RWPE2 (cell line): ENCODE data around the gene VENTX.

Experiments used
- ATAC-seq: fragments of 200-7000 bp; cut with Tn5 transposase; 3 replicates; pipeline ENCODE4 v1.9.1; 2021; ENCODE audit warnings: low read depth
- DNase-seq: peaks from one replicate; pipeline ENCODE4 v3.0.0-alpha.2; 2020; ENCODE audit warnings: low spot score
- H3K27ac ChIP-seq: fragments of 450-650 bp; 2 replicates; pipeline ENCODE4 v1.5.1; 2017; ENCODE audit warnings: mild to moderate bottlenecking; ENCODE audit not compliant: poor library complexity, severe bottlenecking
- H3K27me3 ChIP-seq: fragments of 250-450 bp; sonication (Bioruptor Pico); 2 replicates; pipeline ENCODE4 v1.5.1; 2021; ENCODE audit warnings: mild to moderate bottlenecking, moderate library complexity; ENCODE audit not compliant: insufficient read depth, poor library complexity, severe bottlenecking
- H3K36me3 ChIP-seq: fragments of 250-450 bp; sonication (Bioruptor Pico); 2 replicates; pipeline ENCODE4 v1.5.1; 2020; ENCODE audit warnings: low read depth, mild to moderate bottlenecking, moderate library complexity
- H3K4me1 ChIP-seq: fragments of 250-450 bp; sonication (Bioruptor Pico); 2 replicates; pipeline ENCODE4 v1.5.1; 2021; ENCODE audit warnings: mild to moderate bottlenecking, moderate library complexity; ENCODE audit not compliant: insufficient read depth, poor library complexity, severe bottlenecking
- H3K4me3 ChIP-seq: fragments of 250-450 bp; sonication (Bioruptor Pico); 2 replicates; pipeline ENCODE4 v1.5.1; 2021; ENCODE audit warnings: mild to moderate bottlenecking, moderate library complexity; ENCODE audit not compliant: severe bottlenecking
- H3K9me3 ChIP-seq: fragments of 250-450 bp; sonication (Bioruptor Pico); 2 replicates; pipeline ENCODE4 v1.5.1; 2021; ENCODE audit warnings: mild to moderate bottlenecking, moderate library complexity; ENCODE audit not compliant: severe bottlenecking
- CTCF ChIP-seq: fragments of 450-650 bp; IDR thresholded peaks from one replicate; pipeline ENCODE4 v1.5.1; 2017; ENCODE audit warnings: mild to moderate bottlenecking, moderate library complexity; ENCODE audit not compliant: poor library complexity, severe bottlenecking

VENTX gene

GRCh38 chr10:133204226-133205015 lies 33.2 kb upstream of the VENTX start:
- Histone ChIP-seq H3K4me1 (no peaks in the 10 kb centered on the region), H3K9me3 (no peaks in the 10 kb centered on the region), H3K27ac (no peak overlapping the region), H3K36me3 (no peaks in the 10 kb centered on the region), H3K4me3 (no peak overlapping the region), H3K27me3 (no peaks in the 10 kb centered on the region)
- TF ChIP-seq CTCF = no peak
- ATAC-seq = no peak
- DNase-seq = no peak

DNA sequence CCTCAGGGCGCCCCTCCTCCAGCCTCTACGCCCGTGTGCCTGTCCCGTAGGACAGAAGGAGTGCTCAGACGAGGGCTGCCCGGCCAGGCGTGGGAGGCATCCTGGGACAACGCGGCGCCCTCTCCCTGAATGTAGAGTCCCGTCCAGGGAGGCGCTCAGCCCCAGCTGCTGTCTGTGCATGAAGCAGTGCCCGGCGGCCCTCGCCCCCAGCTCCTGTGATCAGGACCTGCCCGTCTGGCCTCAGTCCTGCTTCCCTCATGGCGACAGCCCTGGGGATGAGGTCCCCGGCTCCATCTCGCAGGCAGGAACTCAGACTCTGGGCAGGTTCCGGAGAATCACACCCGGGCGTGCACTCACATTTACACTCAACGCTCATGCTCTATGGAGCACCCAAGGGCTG lies 32.5 kb upstream of the VENTX start:
- no peaks in the 10 kb centered on the region for H3K4me1 ChIP-seq
- no peak overlapping the region for H3K4me3 ChIP-seq
- no peaks in the 10 kb centered on the region for H3K36me3 ChIP-seq
- H3K9me3 ChIP-seq = no peaks in the 10 kb centered on the region
- no peak for TF ChIP-seq CTCF
- no peak for DNase-seq
- no peaks in the 10 kb centered on the region for H3K27me3 ChIP-seq
- no peak overlapping the region for H3K27ac ChIP-seq
- no peak for ATAC-seq

- ATAC-seq (no peak), DNase-seq (no peak)
- no peak for TF ChIP-seq CTCF
- H3K4me3 ChIP-seq = no peak overlapping the region
- H3K4me1 ChIP-seq = no peaks in the 10 kb centered on the region
- no peaks in the 10 kb centered on the region for H3K27me3 ChIP-seq
- H3K9me3 ChIP-seq = no peaks in the 10 kb centered on the region
- H3K27ac ChIP-seq = no peak overlapping the region
- no peaks in the 10 kb centered on the region for H3K36me3 ChIP-seq
Measured at GRCh38 chr10:133206356-133207040, 31.2 kb upstream of the VENTX start.

DNA sequence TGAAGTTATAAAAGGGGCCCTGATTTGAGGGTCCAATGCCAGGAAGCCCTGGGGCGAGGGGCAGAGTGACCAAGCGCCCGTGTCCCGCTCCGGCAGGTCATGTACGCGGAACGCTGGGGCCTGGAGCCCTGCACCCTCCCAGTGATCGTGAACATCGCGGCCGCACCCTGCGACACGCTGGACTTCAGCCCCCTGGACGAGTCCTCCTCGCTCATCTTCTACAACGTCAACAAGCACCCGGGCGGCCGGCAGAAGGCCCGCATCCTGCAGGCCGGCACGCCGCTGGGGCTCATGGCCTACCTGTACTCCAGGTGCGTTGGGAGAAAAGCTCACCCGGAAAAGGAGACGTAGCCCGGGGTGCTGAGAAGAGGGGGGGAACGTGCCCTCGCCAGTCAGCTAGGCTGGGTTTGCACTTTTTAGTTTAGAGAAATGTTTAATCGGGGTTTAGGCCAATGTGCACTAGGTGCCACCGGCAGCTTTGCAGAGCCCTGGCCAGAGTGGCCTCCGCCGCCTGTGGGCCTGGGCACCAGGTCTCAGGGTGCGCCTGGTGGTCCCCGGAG lies 30.5 kb upstream of the VENTX start:
- no peak for TF ChIP-seq CTCF

More for the DNA sequence above, 30.5 kb upstream of the VENTX start:
- no peaks in the 10 kb centered on the region for H3K4me1 ChIP-seq
- H3K4me3 ChIP-seq = no peak overlapping the region
- H3K9me3 ChIP-seq = no peaks in the 10 kb centered on the region
- ATAC-seq = no peak
- no peaks in the 10 kb centered on the region for H3K36me3 ChIP-seq
- H3K27me3 ChIP-seq = no peaks in the 10 kb centered on the region
- no peak for DNase-seq
- H3K27ac ChIP-seq = no peak overlapping the region
